Naive thymus-derived CD4-positive, alpha-beta T cell (primary cell): ENCODE data around the gene ID2. TPM values are rescaled to one million over a fixed set of nuclear protein-coding genes. Genes with fewer than 3 reads are reported as not detected.

Experiments
- ATAC-seq: fragments of 150-1000 bp; cut with Tn5 transposase; 2 replicates; pipeline ENCODE4 v1.10.0; 2021; ENCODE audit warnings: mild to moderate bottlenecking, moderate library complexity
- CTCF ChIA-PET: fragments of 350-600 bp; sonication (Branson Sonifier 250); formaldehyde crosslinking; loops from one replicate; lab custom pipeline; 2021; ENCODE audit warnings: antibody characterized with exemption; lab: Charles Lee
- POLR2A ChIA-PET: fragments of 350-600 bp; sonication (Branson Sonifier 250); formaldehyde crosslinking; loops from one replicate; lab custom pipeline; 2021; ENCODE audit warnings: antibody characterized with exemption, inconsistent platforms; lab: Charles Lee
- DNase-seq, 9 donors: peaks; one replicate each; pipeline versions ENCODE4 v3.0.0 to v3.0.0-alpha.2; 2020 to 2022; ENCODE audit warnings: mixed read lengths in 1 of 9
- H3K27ac ChIP-seq: one replicate; pipeline ENCODE4 v1.7.0; 2013; ENCODE audit warnings: mild to moderate bottlenecking, low read depth, low read length, moderate library complexity
- H3K27me3 ChIP-seq, 2 donors: one replicate each; pipeline ENCODE4 v1.7.0; 2013; ENCODE audit warnings: low read length in 2 of 2, mild to moderate bottlenecking in 2 of 2, moderate library complexity in 2 of 2; ENCODE audit not compliant: control insufficient read depth in 2 of 2, insufficient read depth in 2 of 2
- H3K36me3 ChIP-seq, 3 experiments: 1 replicate in 2 of 3; 2 replicates in 1 of 3; pipeline ENCODE4 v1.7.0; 2013; ENCODE audit warnings: low read length in 3 of 3, mild to moderate bottlenecking in 3 of 3, moderate library complexity in 1 of 3; ENCODE audit not compliant: insufficient read depth in 3 of 3, control insufficient read depth in 2 of 3
- H3K4me1 ChIP-seq, 2 donors: one replicate each; pipeline ENCODE4 v1.7.0; 2013; ENCODE audit warnings: low read length in 2 of 2, mild to moderate bottlenecking in 2 of 2, moderate library complexity in 1 of 2; ENCODE audit not compliant: control insufficient read depth in 2 of 2, insufficient read depth in 2 of 2
- H3K4me3 ChIP-seq: 2 replicates; pipeline ENCODE4 v1.7.0; 2013; ENCODE audit warnings: mild to moderate bottlenecking, low read length
- H3K9me3 ChIP-seq, 3 experiments: 1 replicate in 2 of 3; 2 replicates in 1 of 3; pipeline ENCODE4 v1.7.0; 2013; ENCODE audit warnings: low read length in 3 of 3; ENCODE audit not compliant: control insufficient read depth in 2 of 3
- H3K27ac Mint-ChIP-seq, 9 donors: one replicate each; pipeline ENCODE4 v1.8.0; 2020 to 2022; ENCODE audit warnings: mixed read lengths in 9 of 9, mild to moderate bottlenecking in 8 of 9, moderate library complexity in 5 of 9, inconsistent platforms in 2 of 9
- H3K27me3 Mint-ChIP-seq, 5 donors: one replicate each; pipeline ENCODE4 v1.8.0; 2021 to 2022; ENCODE audit warnings: mixed read lengths in 5 of 5, mild to moderate bottlenecking in 1 of 5
- H3K36me3 Mint-ChIP-seq, 5 donors: one replicate each; pipeline ENCODE4 v1.8.0; 2020 to 2022; ENCODE audit warnings: mixed read lengths in 5 of 5, mild to moderate bottlenecking in 3 of 5, inconsistent platforms in 1 of 5
- H3K4me1 Mint-ChIP-seq, 7 donors: one replicate each; pipeline ENCODE4 v1.8.0; 2020 to 2022; ENCODE audit warnings: mixed read lengths in 7 of 7, mild to moderate bottlenecking in 3 of 7, inconsistent platforms in 1 of 7
- H3K4me3 Mint-ChIP-seq, 10 donors: one replicate each; pipeline ENCODE4 v1.8.0; 2020 to 2022; ENCODE audit warnings: mild to moderate bottlenecking in 10 of 10, mixed read lengths in 10 of 10, moderate library complexity in 6 of 10, inconsistent platforms in 2 of 10
- H3K9me3 Mint-ChIP-seq, 11 donors: one replicate each; pipeline ENCODE4 v1.8.0; 2020 to 2022; ENCODE audit warnings: mixed read lengths in 11 of 11, mild to moderate bottlenecking in 4 of 11, inconsistent platforms in 1 of 11, moderate library complexity in 1 of 11
- intact Hi-C, 2 donors: fragments of 100-400 bp; cut with micrococcal nuclease; formaldehyde crosslinking; loops; one replicate each; pipeline ENCODE4 v1.15.1; 2023
- polyA plus RNA-seq, 2 donors: library from polyadenylated mRNA; unstranded; fragments of 300-500 nt; fragmentation: Illumina TruSeq; gene quantifications; one replicate each; pipeline ENCODE4 v1.2.3, GENCODE V29; 2021
- total RNA-seq, 6 experiments: library from RNA in 5 of 6; stranded (reverse) in 5 of 6; gene quantifications; 1 replicate in 5 of 6; 2 replicates in 1 of 6; pipeline ENCODE4 v1.2.3 and lab custom pipeline; 2021 to 2026

The ID2 gene
- total and polyA plus RNA-seq, 7 experiments from 2014 or later = 43.0 to 309 (median 177) TPM

DNA sequence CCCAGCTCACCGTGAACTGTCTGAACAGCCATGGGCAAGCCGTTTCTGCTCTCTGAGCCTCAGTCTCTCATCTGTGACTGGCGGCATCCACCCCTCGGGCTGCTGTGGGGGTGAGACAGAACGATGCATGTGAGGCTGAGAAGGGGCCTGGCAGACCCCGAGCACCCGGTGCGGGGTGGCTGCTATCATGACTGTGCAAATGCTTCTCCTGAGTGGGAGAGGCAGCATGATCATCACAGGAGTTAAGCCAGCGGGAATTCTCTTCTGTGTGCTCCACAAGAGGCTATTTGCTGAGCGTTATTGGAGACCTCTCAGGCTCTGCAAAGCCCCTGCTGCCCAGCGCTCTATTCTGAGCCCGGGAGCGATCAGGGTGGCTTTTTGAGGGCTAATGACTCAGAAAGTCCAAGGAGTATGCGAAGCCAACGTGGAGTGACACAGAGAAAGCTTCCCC lies 45.8 kb upstream of the ID2 start:
- Mint-ChIP-seq H3K4me3 (no peak overlapping the region), H3K36me3 (no peaks in the 10 kb centered on the region), H3K9me3 (no peaks in the 10 kb centered on the region), H3K27ac (no peak overlapping the region), H3K4me1 (peaks cover 0 to 10% (median 5%) of the 10 kb centered on the region in 7 donors), H3K27me3 (peaks cover 0 to 11% (median 6%) of the 10 kb centered on the region in 5 donors)
- Histone ChIP-seq H3K4me3 (no peak overlapping the region), H3K4me1 (no peaks in the 10 kb centered on the region), H3K27ac (no peak overlapping the region), H3K27me3 (no peaks in the 10 kb centered on the region), H3K9me3 (no peaks in the 10 kb centered on the region), H3K36me3 (no peaks in the 10 kb centered on the region)
- intact Hi-C loops = no loop called here
- no peak for DNase-seq
- ChIA-PET POLR2A (no interaction called here), CTCF (no interaction called here)
- no peak for ATAC-seq

DNA sequence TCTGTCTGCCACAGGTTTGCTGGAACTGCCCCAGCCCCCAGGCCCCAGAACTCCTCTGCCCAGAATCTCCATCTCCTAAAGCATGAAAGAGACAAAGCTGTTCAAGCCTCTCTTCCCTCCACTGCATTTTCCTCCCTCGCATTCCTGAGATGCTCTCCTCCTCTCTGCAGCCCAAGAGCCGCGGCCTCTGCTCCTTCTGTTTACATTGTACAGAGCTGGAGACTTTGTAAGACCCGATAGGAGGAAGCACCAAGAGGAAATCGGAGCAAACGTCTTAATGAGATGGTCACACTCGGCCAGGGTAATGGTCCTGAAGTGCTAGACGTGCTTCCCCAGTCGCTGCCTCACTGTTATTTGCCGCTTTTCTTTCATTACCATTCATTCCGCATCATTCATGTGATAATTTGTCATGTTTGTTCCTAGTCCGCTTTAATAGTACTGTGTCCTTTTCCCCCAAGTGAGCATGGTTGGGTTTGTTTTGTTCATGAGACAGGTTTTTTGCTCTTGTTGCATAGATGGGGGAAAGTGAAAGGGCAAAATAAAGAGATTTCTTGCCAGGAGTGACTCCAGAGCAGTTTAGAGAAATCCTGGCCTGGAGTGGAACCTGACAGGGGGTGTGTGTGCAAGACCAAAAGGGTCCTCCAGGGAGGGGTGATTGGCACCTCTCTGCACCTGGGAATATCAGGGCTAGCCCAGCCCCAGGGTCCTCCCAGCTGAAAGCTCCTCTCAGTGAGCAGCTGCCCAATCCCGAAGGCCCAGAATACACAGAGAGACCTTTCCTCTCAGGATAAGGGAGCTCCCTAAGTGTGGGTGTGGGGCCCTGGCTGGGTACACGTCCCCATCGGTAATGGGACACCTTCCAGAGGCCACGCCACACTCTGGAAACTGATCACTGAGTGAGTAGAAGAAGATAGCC lies 44.9 kb upstream of the ID2 start:
- ChIA-PET POLR2A (no interaction called here), CTCF (no interaction called here)
- H3K4me1 ChIP-seq = no peaks in the 10 kb centered on the region
- Mint-ChIP-seq H3K4me1 (peaks cover 0 to 3% (median 2%) of the 10 kb centered on the region in 7 donors), H3K36me3 (no peaks in the 10 kb centered on the region), H3K27me3 (peaks cover 0 to 11% (median 6%) of the 10 kb centered on the region in 5 donors), H3K4me3 (no peak overlapping the region), H3K9me3 (no peaks in the 10 kb centered on the region), H3K27ac (peak overlapping the region in 1 of 9 donors; percentile 47)
- no peaks in the 10 kb centered on the region for H3K9me3 ChIP-seq
- H3K27ac ChIP-seq = no peak overlapping the region
- no peaks in the 10 kb centered on the region for H3K27me3 ChIP-seq
- no peaks in the 10 kb centered on the region for H3K36me3 ChIP-seq
- intact Hi-C loops = no loop called here
- H3K4me3 ChIP-seq = no peak overlapping the region
- no peak for DNase-seq
- ATAC-seq = no peak

DNA sequence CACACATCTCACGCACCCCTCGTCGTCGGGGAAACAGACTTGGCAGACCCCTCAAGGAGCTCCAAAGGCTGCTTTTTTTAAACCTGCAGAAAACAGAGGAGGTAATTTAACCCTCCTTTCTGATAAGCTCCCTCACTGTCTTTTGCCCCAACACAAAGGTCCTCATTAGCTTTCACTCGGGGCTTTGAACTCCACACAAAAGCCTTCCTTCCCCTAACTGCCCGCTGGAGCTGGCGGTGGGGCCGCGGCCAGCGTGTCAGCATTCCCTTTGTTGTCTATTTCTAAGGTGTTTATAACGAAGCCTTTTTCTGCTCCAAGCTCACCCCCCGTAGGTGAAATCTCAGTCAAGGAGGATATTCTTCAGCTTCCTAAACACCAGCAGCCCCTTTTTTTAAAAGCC lies 43.5 kb upstream of the ID2 start:
- no peaks in the 10 kb centered on the region for H3K9me3 Mint-ChIP-seq
- H3K4me3 Mint-ChIP-seq = no peak overlapping the region
- no peaks in the 10 kb centered on the region for H3K36me3 ChIP-seq
- ATAC-seq (no peak), DNase-seq (no peak)
- H3K9me3 ChIP-seq = no peaks in the 10 kb centered on the region
- H3K4me3 ChIP-seq = no peak overlapping the region
- H3K27me3 ChIP-seq = no peaks in the 10 kb centered on the region
- no peaks in the 10 kb centered on the region for H3K36me3 Mint-ChIP-seq
- H3K4me1 ChIP-seq = no peaks in the 10 kb centered on the region
- ChIA-PET CTCF (interaction anchor here (0.6 kb wide), 1 partner anchor 17 kb away, joined by 5 read pairs; no protein-coding TSS in a partner anchor), POLR2A (no interaction called here)
- intact Hi-C loops = no loop called here
- no peak overlapping the region for H3K27ac Mint-ChIP-seq
- peaks cover 0 to 11% (median 6%) of the 10 kb centered on the region in 5 donors for H3K27me3 Mint-ChIP-seq
- no peak overlapping the region for H3K27ac ChIP-seq
- H3K4me1 Mint-ChIP-seq = peaks cover 0 to 3% (median 0%) of the 10 kb centered on the region in 7 donors

DNA sequence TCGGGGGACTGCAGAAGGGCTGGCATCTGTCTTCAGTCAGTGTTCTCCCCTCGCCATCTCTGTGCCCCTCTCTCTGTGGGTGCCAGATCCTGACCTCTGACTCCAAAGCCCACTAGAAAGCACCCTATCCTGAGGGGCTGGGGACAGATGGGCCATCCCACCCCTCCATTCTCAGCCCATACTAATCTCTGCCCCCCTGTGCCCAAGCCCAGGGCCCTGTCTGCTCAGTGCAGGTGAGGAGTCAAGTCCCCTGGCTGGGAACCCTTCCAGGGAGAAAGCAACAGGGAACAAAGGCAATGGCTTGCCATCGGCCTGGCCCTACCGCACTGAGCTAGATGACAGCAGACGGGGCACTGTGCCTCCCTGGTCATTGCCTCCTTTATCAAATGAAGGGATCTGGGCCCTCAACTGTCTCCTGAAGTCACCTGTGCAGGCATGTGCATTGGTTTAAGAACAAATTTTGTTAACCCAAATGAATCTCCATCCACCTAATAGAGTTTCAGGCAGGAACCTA lies 42.7 kb upstream of the ID2 start:
- Histone ChIP-seq H3K4me3 (no peak overlapping the region), H3K4me1 (no peaks in the 10 kb centered on the region), H3K36me3 (no peaks in the 10 kb centered on the region), H3K9me3 (no peaks in the 10 kb centered on the region), H3K27me3 (no peaks in the 10 kb centered on the region), H3K27ac (no peak overlapping the region)
- no peaks in the 10 kb centered on the region for H3K9me3 Mint-ChIP-seq
- peaks cover 0 to 11% (median 6%) of the 10 kb centered on the region in 5 donors for H3K27me3 Mint-ChIP-seq
- no peaks in the 10 kb centered on the region for H3K36me3 Mint-ChIP-seq
- DNase-seq (no peak), ATAC-seq (no peak)
- intact Hi-C loops = no loop called here
- peaks cover 0 to 1% (median 0%) of the 10 kb centered on the region in 7 donors for H3K4me1 Mint-ChIP-seq
- POLR2A ChIA-PET = no interaction called here
- CTCF ChIA-PET = no interaction called here
- H3K27ac Mint-ChIP-seq = no peak overlapping the region
- H3K4me3 Mint-ChIP-seq = no peak overlapping the region

DNA sequence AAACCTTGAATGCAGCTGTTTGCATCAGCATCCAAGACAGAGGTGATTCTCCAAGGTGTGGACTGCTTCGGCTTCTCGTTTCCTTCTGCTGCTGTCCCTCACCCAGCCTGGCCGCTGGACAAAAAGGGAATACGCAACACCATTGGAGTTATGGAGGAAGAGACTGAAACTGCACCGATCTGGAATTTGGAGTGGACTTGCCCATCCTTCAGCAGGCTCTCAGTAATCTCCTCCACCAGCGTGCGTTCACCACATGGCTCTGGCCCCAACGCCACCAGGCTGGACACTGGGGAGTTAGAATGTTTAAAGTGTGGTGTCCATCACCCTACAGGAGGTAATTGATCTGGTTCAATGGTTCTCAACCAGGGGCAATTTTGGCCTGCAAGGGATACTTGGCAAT lies 41.4 kb upstream of the ID2 start:
- Mint-ChIP-seq H3K9me3 (peaks cover 0 to 2% (median 0%) of the 10 kb centered on the region in 11 donors), H3K27me3 (peaks cover 0 to 11% (median 6%) of the 10 kb centered on the region in 5 donors), H3K36me3 (no peaks in the 10 kb centered on the region), H3K27ac (no peak overlapping the region), H3K4me3 (no peak overlapping the region), H3K4me1 (peaks cover 0 to 4% (median 0%) of the 10 kb centered on the region in 7 donors)
- H3K27me3 ChIP-seq = no peaks in the 10 kb centered on the region
- intact Hi-C loops = no loop called here
- no peaks in the 10 kb centered on the region for H3K4me1 ChIP-seq
- POLR2A ChIA-PET = no interaction called here
- H3K9me3 ChIP-seq = no peaks in the 10 kb centered on the region
- CTCF ChIA-PET = no interaction called here
- no peak for DNase-seq
- H3K36me3 ChIP-seq = no peaks in the 10 kb centered on the region
- H3K27ac ChIP-seq = no peak overlapping the region
- no peak for ATAC-seq
- no peak overlapping the region for H3K4me3 ChIP-seq

DNA sequence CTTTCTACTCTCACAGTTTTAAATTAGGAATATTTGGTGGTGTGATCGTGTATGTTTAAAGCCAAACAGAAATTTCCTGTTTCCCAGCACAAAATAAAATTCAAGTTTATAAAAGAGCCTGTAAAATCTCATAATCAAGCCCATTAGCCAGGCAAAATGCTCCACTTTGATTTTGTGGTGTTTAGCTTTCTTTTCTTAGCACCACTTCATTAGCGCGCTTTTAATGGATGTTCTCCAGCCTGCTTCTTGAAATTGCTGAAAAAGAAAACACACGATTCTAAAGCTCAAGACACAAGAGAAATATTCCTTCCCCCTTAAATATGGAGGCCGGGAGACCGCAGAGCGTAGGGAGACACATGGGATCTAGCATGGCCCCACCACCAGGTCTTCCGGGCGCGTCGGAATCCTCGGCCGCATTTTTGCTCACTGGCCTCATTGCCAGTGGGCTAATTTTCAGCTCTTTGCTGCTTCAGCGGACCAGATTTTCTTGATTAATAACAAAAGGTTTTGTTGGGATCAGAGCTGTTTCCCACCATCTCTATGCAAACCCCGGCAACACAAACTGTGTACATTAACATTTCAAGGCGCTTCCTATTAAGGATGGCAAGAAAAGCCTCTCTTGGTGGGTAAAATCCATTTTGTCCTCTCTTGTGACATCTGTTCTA lies 40.4 kb upstream of the ID2 start:
- Histone ChIP-seq H3K4me1 (no peaks in the 10 kb centered on the region), H3K27ac (no peak overlapping the region), H3K9me3 (no peaks in the 10 kb centered on the region), H3K27me3 (no peaks in the 10 kb centered on the region), H3K4me3 (no peak overlapping the region), H3K36me3 (no peaks in the 10 kb centered on the region)
- intact Hi-C loops = no loop called here
- ATAC-seq (no peak), DNase-seq (no peak)
- Mint-ChIP-seq H3K27ac (no peak overlapping the region), H3K4me3 (no peak overlapping the region), H3K4me1 (peaks cover 0 to 4% (median 0%) of the 10 kb centered on the region in 7 donors), H3K36me3 (no peaks in the 10 kb centered on the region), H3K27me3 (peaks cover 0 to 11% (median 6%) of the 10 kb centered on the region in 5 donors), H3K9me3 (peaks cover 0 to 3% (median 0%) of the 10 kb centered on the region in 11 donors)
- ChIA-PET CTCF (no interaction called here), POLR2A (no interaction called here)
